GM12891 (cell line): ENCODE results near the gene PLIN1.

ENCODE experiments used
- DNase-seq: peaks from one replicate; pipeline ENCODE4 v3.0.0; 2011; ENCODE audit warnings: low spot score; ENCODE audit not compliant: insufficient read length
- FAIRE-seq: peaks from 2 replicates; lab custom pipeline; 2011; peaks lifted over from hg19 to GRCh38; lab: Jason Lieb, UNC
- PAX5 ChIP-seq: IDR thresholded peaks from 2 replicates; pipeline ENCODE4 v1.6.1; 2011; ENCODE audit warnings: low read length, moderate library complexity, mild to moderate bottlenecking; ENCODE audit not compliant: insufficient read depth, severe bottlenecking
- POLR2A ChIP-seq: IDR thresholded peaks from 2 replicates; pipeline ENCODE4 v1.6.1; 2011; ENCODE audit warnings: low read depth, low read length, control low read depth
- POLR2AphosphoS5 ChIP-seq: IDR thresholded peaks from 2 replicates; pipeline ENCODE4 v1.6.1; 2011; ENCODE audit warnings: low read depth, low read length, control low read depth
- POU2F2 ChIP-seq: IDR thresholded peaks from 2 replicates; pipeline ENCODE4 v1.6.1; 2011; ENCODE audit warnings: low read depth, mild to moderate bottlenecking, control low read depth, low read length, moderate library complexity
- SPI1 ChIP-seq: IDR thresholded peaks from 2 replicates; pipeline ENCODE4 v1.6.1; 2011; ENCODE audit warnings: low read depth, low read length, control low read depth
- TAF1 ChIP-seq: IDR thresholded peaks from 2 replicates; pipeline ENCODE4 v1.6.1; 2011; ENCODE audit warnings: low read depth, low read length, control low read depth

PLIN1 gene

DNA sequence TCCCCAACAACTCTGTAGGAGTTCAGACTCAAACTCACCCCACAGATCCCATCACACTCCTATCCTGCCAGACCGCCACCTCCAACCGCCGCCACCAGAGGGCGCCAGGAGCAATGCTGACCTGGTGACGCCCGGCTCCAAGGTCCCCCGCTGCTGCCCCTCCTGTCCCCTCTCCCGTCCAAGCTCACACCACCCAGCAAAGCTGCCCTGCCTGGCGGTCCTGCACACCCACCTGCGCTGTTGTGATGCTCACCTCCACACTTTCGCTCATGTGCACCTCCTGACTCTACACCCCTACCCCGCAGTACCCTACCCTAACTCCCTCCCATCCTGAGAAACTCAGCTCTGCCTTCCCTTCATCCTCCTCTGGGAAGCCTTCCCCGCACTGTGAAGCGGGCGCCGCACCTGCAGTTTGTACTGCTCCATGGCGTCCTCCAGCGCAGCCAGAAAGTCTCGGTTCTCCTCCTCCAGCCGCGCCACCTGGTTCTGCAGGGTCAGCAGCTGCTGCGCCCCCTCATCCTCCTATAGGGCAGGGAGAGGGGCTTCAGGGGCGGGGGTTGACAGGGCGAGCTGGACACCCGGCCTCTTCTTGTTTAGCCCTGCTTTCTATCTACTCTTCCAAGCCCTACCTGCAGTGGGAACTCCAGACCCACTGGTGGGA, 31.8 kb downstream of the PLIN1 start:
- DNase-seq (peak; percentile 89), FAIRE-seq (peak; percentile 89)
- TF ChIP-seq POU2F2 (no peak), POLR2A (no peak), SPI1 (no peak), PAX5 (no peak), POLR2AphosphoS5 (no peak), TAF1 (no peak)

DNA sequence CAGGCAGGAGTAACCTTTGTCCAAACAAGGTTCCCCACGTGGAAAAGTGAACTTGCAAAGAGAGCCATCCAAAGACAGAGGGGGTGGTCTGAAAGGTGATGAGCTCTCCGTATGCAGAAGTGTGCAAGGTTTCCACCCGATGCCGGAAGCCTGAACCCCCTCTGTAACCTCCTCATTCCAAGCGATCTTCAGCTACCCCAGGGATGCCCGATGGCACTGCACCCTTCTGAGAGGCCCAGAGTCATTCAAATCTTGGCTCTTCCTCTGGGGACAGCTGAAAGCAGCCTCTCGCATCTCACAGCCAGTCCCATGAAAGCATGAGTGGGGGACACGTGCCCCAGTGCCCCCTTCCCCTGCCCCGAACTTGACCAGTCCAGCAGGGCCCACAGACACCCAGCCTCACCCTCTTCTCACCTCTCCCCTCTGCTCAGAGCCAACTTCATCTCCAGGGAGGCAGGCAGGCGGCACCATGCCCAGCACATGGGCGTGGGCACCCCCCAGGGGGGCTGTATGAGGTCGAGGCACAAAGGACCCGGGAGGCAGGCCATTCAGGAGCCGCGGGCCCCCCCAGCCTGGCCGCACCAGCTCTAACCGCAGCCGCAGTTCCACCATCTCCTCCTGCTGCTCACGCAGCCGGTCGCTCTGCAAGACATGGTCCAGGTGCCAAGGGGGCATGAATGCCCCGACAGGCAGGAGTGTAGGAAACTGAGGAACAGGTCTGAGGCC, 32.6 kb downstream of the PLIN1 start:
- no peak for DNase-seq
- TF ChIP-seq TAF1, result no peak
- TF ChIP-seq POU2F2, result no peak
- no peak for TF ChIP-seq POLR2A
- TF ChIP-seq SPI1, result no peak
- TF ChIP-seq POLR2AphosphoS5, result no peak
- no peak for TF ChIP-seq PAX5
- FAIRE-seq, result no peak

DNA sequence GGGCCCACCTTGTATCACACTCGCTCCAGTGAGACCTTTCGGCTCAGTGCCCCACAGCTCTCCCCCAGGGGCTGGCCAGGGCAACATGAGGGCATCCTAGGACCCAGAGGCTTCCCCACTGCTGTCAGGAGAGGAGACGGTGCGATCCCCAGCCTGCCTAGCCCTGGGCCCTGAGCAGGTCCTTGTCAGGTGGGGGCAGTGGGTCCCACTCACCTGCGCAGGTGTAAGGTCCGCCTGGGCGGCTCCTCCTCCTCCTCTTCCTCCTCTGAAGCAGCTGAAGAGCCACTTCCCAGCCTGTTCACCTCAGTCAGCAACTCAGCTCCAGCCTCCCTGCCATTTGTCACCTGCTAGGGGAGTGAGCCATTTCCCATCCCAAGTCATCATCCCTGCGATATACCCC, 33.5 kb downstream of the PLIN1 start:
- no peak for TF ChIP-seq SPI1
- no peak for TF ChIP-seq POU2F2
- TF ChIP-seq TAF1, result no peak
- TF ChIP-seq POLR2A, result no peak
- TF ChIP-seq POLR2AphosphoS5, result no peak
- no peak for TF ChIP-seq PAX5
- no peak for FAIRE-seq

DNA sequence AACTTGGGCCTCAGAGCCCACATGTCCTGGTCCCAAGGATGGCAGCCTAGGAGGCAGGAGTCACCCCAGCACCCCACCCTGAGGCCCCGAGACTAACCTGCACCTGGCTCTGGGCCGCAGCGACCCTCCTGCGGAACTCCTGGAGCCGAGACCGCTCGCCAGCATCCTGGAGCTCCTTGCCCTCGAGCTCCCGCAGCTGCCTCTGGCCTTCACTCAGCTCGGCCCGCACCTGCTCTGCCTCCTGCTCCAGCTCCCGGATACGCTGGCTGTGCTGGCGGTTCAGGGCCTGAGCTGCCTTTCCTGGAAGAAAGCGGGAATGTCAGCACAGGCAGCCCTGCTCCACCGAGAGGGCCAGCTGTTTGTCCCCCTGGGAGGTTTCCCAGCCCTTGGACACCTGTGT, 37.1 kb downstream of the PLIN1 start:
- FAIRE-seq, result no peak
- no peak for TF ChIP-seq SPI1
- TF ChIP-seq POLR2AphosphoS5, result no peak
- no peak for TF ChIP-seq POU2F2
- TF ChIP-seq TAF1, result no peak
- no peak for TF ChIP-seq PAX5
- no peak for TF ChIP-seq POLR2A
- no peak for DNase-seq

More for the DNA sequence above, 33.5 kb downstream of the PLIN1 start:
- DNase-seq, result no peak

DNA sequence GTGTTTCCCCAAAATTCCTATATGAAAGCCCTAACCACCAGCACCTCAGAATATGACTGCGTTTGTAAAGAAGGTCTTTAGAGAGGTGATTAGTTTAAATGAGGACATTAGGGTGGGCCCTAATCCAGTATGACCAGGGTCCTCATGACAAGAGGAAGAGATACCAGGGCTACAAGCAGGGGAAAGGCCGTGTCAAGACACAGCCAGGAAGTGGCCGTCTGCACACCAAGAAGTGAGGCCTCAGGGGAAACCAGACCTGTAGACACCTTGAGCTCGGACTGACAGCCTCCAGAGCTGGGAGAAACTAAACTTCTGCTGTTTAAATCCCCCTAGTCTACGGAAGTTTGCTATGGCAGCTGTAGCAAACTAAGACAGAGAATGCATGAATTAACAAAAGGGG, 38.1 kb downstream of the PLIN1 start:
- DNase-seq, result no peak
- FAIRE-seq, result no peak
- TF ChIP-seq PAX5, result no peak
- no peak for TF ChIP-seq POLR2AphosphoS5
- TF ChIP-seq SPI1, result no peak
- no peak for TF ChIP-seq POU2F2
- no peak for TF ChIP-seq TAF1
- TF ChIP-seq POLR2A, result no peak

DNA sequence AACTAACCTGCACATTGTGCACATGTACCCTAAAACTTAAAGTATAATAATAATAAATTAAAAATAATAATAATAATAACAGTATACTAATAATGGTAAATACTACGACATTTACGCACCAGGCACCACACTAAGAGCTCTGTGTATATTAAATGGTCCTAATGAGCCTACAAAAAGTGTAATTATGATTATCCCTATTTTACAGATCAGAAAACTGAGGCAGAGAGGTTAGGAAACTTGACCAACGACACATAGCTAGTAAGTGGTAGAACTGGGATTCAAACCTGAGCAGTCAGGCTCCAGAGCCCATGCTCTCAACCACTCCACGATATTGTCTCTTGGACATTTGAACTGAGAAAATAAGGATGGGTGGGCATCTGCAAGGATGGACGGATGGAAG, 38.9 kb downstream of the PLIN1 start:
- DNase-seq (no peak), FAIRE-seq (no peak)
- TF ChIP-seq POU2F2 (no peak), PAX5 (no peak), POLR2AphosphoS5 (no peak), SPI1 (no peak), TAF1 (no peak), POLR2A (no peak)

DNA sequence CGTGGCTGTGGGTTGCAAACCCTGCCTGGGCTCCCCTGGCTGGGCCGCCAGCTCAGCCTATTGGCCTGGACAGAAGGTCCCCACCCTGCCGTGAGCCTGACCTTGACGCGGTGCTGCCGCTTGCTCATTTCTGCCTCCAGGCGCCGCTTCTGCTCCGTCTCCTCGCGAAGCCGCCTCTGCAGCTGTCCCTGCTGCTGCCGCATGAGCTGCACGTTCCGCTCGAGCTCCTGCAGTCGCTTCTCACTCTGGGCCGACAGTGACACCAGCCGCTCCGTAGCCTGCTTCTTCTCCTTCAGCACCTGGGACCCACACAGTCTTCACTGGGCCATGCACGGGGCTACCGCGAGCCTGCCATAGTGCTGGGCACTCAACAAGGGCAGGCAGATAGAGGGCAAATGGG, 45.6 kb downstream of the PLIN1 start:
- DNase-seq, result no peak
- no peak for TF ChIP-seq POU2F2
- no peak for TF ChIP-seq POLR2AphosphoS5
- no peak for TF ChIP-seq SPI1
- no peak for TF ChIP-seq POLR2A
- no peak for TF ChIP-seq PAX5
- TF ChIP-seq TAF1, result no peak
- FAIRE-seq, result no peak

DNA sequence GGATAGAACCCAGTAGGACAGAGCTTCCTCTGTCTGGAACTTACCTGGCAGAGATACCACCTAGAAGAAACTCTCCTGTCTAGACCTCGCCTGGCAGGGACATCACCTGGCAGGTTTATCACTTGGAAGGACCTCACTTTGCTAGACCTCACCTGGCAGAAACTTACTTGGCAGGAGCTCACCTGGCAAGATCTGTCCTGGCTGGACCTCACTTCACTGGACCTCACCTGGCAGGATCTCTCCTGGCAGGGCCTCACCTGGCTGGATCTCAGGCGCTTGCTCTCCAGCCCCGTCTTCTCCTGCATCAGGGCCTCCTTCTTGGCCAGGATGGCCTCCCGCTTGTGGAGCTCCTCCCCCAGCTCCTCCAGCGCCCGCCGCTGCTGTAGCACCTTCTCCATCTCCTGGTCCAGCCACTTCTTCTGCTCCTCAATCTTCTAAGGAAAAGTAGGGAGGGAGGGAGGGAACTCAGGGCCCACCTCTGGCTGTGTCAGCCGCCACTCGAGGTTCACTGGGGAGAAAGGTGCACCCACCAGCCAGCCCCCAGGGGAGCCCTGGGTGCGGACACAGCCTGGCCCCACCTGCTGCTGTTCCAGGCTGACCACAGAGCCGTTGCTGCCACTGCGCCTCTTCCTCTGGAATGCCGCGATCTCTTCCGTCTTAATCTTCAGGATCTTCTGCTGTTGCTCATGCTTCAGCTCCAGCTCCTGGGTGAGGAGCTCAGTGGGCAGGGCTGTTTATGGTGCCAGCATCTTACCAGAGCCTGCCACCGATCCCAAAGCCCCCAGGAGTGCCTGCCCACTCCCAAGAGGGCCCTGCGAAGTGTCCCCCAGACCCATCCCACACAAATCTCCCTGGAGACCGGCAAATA, 46.4 kb downstream of the PLIN1 start:
- TF ChIP-seq PAX5 (no peak), POU2F2 (no peak), POLR2AphosphoS5 (no peak), TAF1 (no peak), SPI1 (no peak), POLR2A (no peak)
- FAIRE-seq (no peak), DNase-seq (peak; percentile 9)

DNA sequence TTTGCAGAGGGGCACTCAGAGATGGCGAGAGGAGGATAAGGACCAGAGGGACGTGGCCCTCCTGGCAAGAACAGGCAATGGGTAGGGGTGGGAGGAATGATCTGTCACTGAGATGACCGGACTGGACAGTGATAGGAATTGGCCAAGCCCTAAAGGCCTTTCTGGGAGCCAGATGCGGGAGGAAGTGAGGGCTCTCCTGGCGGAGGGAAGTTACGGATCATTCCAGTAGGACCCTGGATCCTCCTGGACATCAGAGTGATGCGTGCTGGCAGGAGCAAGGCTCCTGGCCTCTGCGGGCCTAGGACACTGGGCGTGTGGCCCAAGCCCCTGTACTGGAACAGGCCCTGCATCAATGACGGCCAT, 47.3 kb downstream of the PLIN1 start:
- DNase-seq (peak; percentile 11), FAIRE-seq (no peak)
- TF ChIP-seq TAF1 (no peak), POLR2A (no peak), POU2F2 (no peak)
